BJ (cell line): ENCODE measurements around the gene HOMER1. TPM values are rescaled to one million over a fixed set of nuclear protein-coding genes. Genes with fewer than 3 reads are reported as not detected.

Source experiments
- CTCF ChIA-PET: fragments of 350-600 bp; formaldehyde crosslinking; extraction: SDS; loops from one replicate; lab custom pipeline; 2021; ENCODE audit warnings: antibody characterized with exemption, inconsistent platforms; lab: Yijun Ruan, JAX
- POLR2A ChIA-PET: fragments of 300-600 bp; sonication (Branson Sonifier 250); formaldehyde crosslinking; extraction: SDS; loops from one replicate; lab custom pipeline; 2021; ENCODE audit warnings: antibody characterized with exemption; lab: Charles Lee
- DNase-seq: peaks from one replicate; pipeline ENCODE4 v3.0.0-alpha.2; 2011; ENCODE audit warnings: low read depth
- H3K27me3 ChIP-seq: 2 replicates; pipeline ENCODE4 v1.6.0; 2011; ENCODE audit warnings: low read length; ENCODE audit not compliant: control insufficient read depth, insufficient read depth
- H3K36me3 ChIP-seq: 2 replicates; pipeline ENCODE4 v1.5.1; 2011; ENCODE audit warnings: low read length; ENCODE audit not compliant: control insufficient read depth, insufficient read depth
- H3K4me3 ChIP-seq: 2 replicates; pipeline ENCODE4 v1.5.1; 2011; ENCODE audit warnings: low read depth, mild to moderate bottlenecking, control low read depth, low read length
- polyA plus RNA-seq: library from polyadenylated mRNA; depleted of rRNA; stranded (reverse); fragments of >200 nt; gene quantifications from 2 replicates; pipeline ENCODE4 v1.2.3, GENCODE V29; 2011
- TF ChIP-seq, protein P1 (sequence below): IDR thresholded peaks from 2 replicates; pipeline ENCODE4 v1.5.1; 2011; ENCODE audit warnings: low read depth, mild to moderate bottlenecking, control low read depth, inconsistent platforms, low read length, moderate library complexity; ENCODE audit not compliant: insufficient read depth

Gene HOMER1
- polyA plus RNA-seq, 1 experiment: 1.2 TPM

- Histone ChIP-seq H3K4me3 (no peak overlapping the region), H3K36me3 (no peaks in the 10 kb centered on the region), H3K27me3 (no peaks in the 10 kb centered on the region)
- ChIA-PET CTCF (interaction anchor here (0.6 to 3.6 kb wide), 5 partner anchors 10 to 296 kb away, joined by 3 to 24 read pairs (median 3); no protein-coding TSS in a partner anchor), POLR2A (no interaction called here)
- TF ChIP-seq, protein P1, sequence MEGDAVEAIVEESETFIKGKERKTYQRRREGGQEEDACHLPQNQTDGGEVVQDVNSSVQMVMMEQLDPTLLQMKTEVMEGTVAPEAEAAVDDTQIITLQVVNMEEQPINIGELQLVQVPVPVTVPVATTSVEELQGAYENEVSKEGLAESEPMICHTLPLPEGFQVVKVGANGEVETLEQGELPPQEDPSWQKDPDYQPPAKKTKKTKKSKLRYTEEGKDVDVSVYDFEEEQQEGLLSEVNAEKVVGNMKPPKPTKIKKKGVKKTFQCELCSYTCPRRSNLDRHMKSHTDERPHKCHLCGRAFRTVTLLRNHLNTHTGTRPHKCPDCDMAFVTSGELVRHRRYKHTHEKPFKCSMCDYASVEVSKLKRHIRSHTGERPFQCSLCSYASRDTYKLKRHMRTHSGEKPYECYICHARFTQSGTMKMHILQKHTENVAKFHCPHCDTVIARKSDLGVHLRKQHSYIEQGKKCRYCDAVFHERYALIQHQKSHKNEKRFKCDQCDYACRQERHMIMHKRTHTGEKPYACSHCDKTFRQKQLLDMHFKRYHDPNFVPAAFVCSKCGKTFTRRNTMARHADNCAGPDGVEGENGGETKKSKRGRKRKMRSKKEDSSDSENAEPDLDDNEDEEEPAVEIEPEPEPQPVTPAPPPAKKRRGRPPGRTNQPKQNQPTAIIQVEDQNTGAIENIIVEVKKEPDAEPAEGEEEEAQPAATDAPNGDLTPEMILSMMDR: no peak
- no peak for DNase-seq
These were observed 47.0 kb upstream of the HOMER1 start for GRCh38 chr5:79560771-79561524.

DNA sequence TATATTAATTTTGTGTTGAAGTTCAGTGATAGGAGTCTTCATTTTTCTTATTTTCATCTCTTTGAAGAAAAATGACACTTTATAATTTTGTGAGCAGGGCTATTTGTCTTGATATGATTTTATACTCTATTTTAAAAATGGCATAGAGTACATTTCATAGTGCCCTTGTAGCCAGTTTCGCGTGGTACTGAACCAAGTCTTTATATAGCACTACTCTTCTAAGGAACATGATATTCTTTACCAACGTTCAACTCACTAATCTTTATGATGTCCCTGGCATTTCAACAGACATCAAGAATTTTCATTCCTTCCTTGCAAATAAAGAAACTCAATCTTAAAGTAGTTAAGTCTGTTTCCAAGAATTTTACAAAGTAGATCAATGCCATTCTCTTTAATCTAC lies 41.5 kb upstream of the HOMER1 start:
- Histone ChIP-seq H3K4me3 (no peak overlapping the region), H3K27me3 (no peaks in the 10 kb centered on the region), H3K36me3 (no peaks in the 10 kb centered on the region)
- ChIA-PET POLR2A (no interaction called here), CTCF (no interaction called here)
- TF ChIP-seq, protein P1: no peak
- no peak for DNase-seq

- Histone ChIP-seq H3K36me3 (no peaks in the 10 kb centered on the region), H3K4me3 (no peak overlapping the region), H3K27me3 (no peaks in the 10 kb centered on the region)
- POLR2A ChIA-PET: no interaction called here
- CTCF ChIA-PET: interaction anchor here (0.8 to 1.0 kb wide), 2 partner anchors 11 to 297 kb away, joined by 3 read pairs; no protein-coding TSS in a partner anchor
- no peak for DNase-seq
- TF ChIP-seq, protein P1: no peak
These were observed 39.0 kb upstream of the HOMER1 start for GRCh38 chr5:79552984-79553383.

DNA sequence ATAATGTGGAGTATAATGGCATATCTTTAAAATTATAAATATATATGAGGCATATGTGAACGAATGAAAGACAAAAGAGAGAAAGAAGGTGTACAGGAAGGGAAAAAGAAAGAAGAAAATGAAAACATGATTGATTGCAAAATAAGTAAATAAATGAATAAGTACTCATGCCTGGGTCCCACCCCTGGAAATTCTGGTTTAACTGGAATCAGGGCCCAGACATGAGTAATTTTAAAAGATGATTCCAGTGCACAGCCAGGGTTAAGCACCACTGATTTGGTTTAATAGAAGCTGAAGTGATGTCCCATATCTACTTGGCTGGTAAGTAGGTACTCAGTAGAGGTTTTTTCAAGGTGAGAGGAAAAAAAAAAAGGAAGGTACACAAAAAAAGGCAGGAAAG lies 34.0 kb upstream of the HOMER1 start:
- POLR2A ChIA-PET: no interaction called here
- no peak for DNase-seq
- CTCF ChIA-PET: no interaction called here
- H3K4me3 ChIP-seq: no peak overlapping the region
- H3K36me3 ChIP-seq: no peaks in the 10 kb centered on the region
- TF ChIP-seq, protein P1: no peak
- no peaks in the 10 kb centered on the region for H3K27me3 ChIP-seq

GRCh38 chr5:79547429-79547822 lies 33.5 kb upstream of the HOMER1 start:
- CTCF ChIA-PET: interaction anchor here (0.7 to 1.3 kb wide), 3 partner anchors 306 to 522 kb away, joined by 3 to 4 read pairs (median 3); no protein-coding TSS in a partner anchor
- no peak for DNase-seq

More at GRCh38 chr5:79547429-79547822, 33.5 kb upstream of the HOMER1 start:
- TF ChIP-seq, protein P1: no peak
- Histone ChIP-seq H3K27me3 (no peaks in the 10 kb centered on the region), H3K36me3 (no peaks in the 10 kb centered on the region), H3K4me3 (no peak overlapping the region)
- POLR2A ChIA-PET: no interaction called here
